ENCODE measurements around the gene C1QTNF6.

GRCh38 chr22:37151401-37151800 lies 36.6 kb downstream of the C1QTNF6 start:
- no peak for TF ChIP-seq CTCF (conservative IDR thresholded peaks at IDR 0.05; ENCODE audit: low read depth, low read length)
- no peak for TF ChIP-seq EZH2 (IDR thresholded peaks at IDR 0.05; ENCODE audit: borderline replicate concordance, low read depth, low read length, poor library complexity, severe bottlenecking)

Measured in A673 (cell line).